Activated CD4-positive, alpha-beta memory T cell treated with anti-CD3 and anti-CD28 coated beads for 36 hours (primary cell): Measurements from ENCODE around the gene SPATC1L. TPM values are rescaled to one million over a fixed set of nuclear protein-coding genes. Genes with fewer than 3 reads are reported as not detected.
"Not testable (repeated sequence)": the region's sequence is repeated elsewhere in the genome, so short reads cannot be mapped to it uniquely, and the experiment has no call there.

ENCODE experiments used
- CTCF ChIA-PET: fragments of 350-600 bp; sonication (Branson Sonifier 250); formaldehyde crosslinking; loops from one replicate; lab custom pipeline; 2021; ENCODE audit warnings: antibody characterized with exemption, inconsistent platforms; lab: Charles Lee
- POLR2A ChIA-PET: fragments of 350-600 bp; sonication (Branson Sonifier 250); formaldehyde crosslinking; loops from one replicate; lab custom pipeline; 2021; ENCODE audit warnings: antibody characterized with exemption; lab: Charles Lee
- DNase-seq: peaks from one replicate; pipeline ENCODE4 v3.0.0-alpha.2; 2020
- H3K27ac Mint-ChIP-seq: one replicate; pipeline ENCODE4 v1.8.0; 2021; ENCODE audit warnings: mixed read lengths
- H3K27me3 Mint-ChIP-seq: one replicate; pipeline ENCODE4 v1.8.0; 2021; ENCODE audit warnings: mixed read lengths
- H3K36me3 Mint-ChIP-seq: one replicate; pipeline ENCODE4 v1.8.0; 2021; ENCODE audit warnings: mixed read lengths
- H3K4me1 Mint-ChIP-seq: one replicate; pipeline ENCODE4 v1.8.0; 2021; ENCODE audit warnings: low read depth, mixed read lengths
- H3K4me3 Mint-ChIP-seq: one replicate; pipeline ENCODE4 v1.8.0; 2021; ENCODE audit warnings: mild to moderate bottlenecking, mixed read lengths
- H3K9me3 Mint-ChIP-seq: one replicate; pipeline ENCODE4 v1.8.0; 2021; ENCODE audit warnings: mixed read lengths
- intact Hi-C: fragments of 100-400 bp; cut with micrococcal nuclease; formaldehyde crosslinking; loops from one replicate; pipeline ENCODE4 v1.15.1; 2023
- total RNA-seq, 2 experiments: library from RNA; stranded (reverse); gene quantifications; one replicate each; pipeline ENCODE4 v1.2.3, GENCODE V29; 2021

The SPATC1L gene
- total RNA-seq, 2 experiments from 2014 or later, result 5.7 to 6.7 TPM

GRCh38 chr21:46142582-46143473, 41.4 kb downstream of the SPATC1L start:
- H3K27ac Mint-ChIP-seq, result peak overlapping the region; percentile 45
- ChIA-PET CTCF (interaction anchor here (0.6 to 2.9 kb wide), 24 partner anchors 11 to 920 kb away, joined by 3 to 30 read pairs (median 4); partner anchors contain the start of genes COL6A1, DIP2A, LSS and MCM3AP), POLR2A (interaction anchor here (0.6 to 1.5 kb wide), 5 partner anchors 84 to 384 kb away, joined by 3 to 6 read pairs (median 4); no protein-coding TSS in a partner anchor)
- H3K9me3 Mint-ChIP-seq, result peaks cover 5% of the 10 kb centered on the region
- intact Hi-C loops, result loop anchor here (2.0 to 5.0 kb wide), 2 partner anchors 182 to 314 kb away; partner anchors contain the start of genes DIP2A and PCNT
- H3K4me3 Mint-ChIP-seq, result no peak overlapping the region
- H3K27me3 Mint-ChIP-seq, result peaks cover 2% of the 10 kb centered on the region
- DNase-seq, result peak; percentile 48
- peaks cover 11% of the 10 kb centered on the region for H3K4me1 Mint-ChIP-seq
- no peaks in the 10 kb centered on the region for H3K36me3 Mint-ChIP-seq

- DNase-seq, result no peak
- intact Hi-C loops, result loop anchor here (2.0 to 5.0 kb wide), 2 partner anchors 183 to 315 kb away; partner anchors contain the start of genes DIP2A and PCNT
- CTCF ChIA-PET, result interaction anchor here (0.9 to 2.9 kb wide), 3 partner anchors 89 to 170 kb away, joined by 3 to 30 read pairs (median 16); no protein-coding TSS in a partner anchor
- H3K36me3 Mint-ChIP-seq, result no peaks in the 10 kb centered on the region
- peaks cover 2% of the 10 kb centered on the region for H3K27me3 Mint-ChIP-seq
- no peak overlapping the region for H3K27ac Mint-ChIP-seq
- peaks cover 11% of the 10 kb centered on the region for H3K4me1 Mint-ChIP-seq
- POLR2A ChIA-PET, result no interaction called here
- H3K9me3 Mint-ChIP-seq, result peaks cover 5% of the 10 kb centered on the region
- H3K4me3 Mint-ChIP-seq, result no peak overlapping the region
Measured at GRCh38 chr21:46141767-46142581, 42.3 kb downstream of the SPATC1L start.

GRCh38 chr21:46140352-46141003, 43.8 kb downstream of the SPATC1L start:
- H3K27ac Mint-ChIP-seq, H3K36me3 Mint-ChIP-seq, POLR2A ChIA-PET, H3K4me3 Mint-ChIP-seq, CTCF ChIA-PET, H3K27me3 Mint-ChIP-seq, DNase-seq, H3K9me3 Mint-ChIP-seq: not testable (repeated sequence)
- peaks cover 11% of the 10 kb centered on the region for H3K4me1 Mint-ChIP-seq
- intact Hi-C loops, result loop anchor here (5.0 kb wide), 1 partner anchor 317 kb away; the partner anchor contains the start of gene DIP2A

GRCh38 chr21:46139686-46140085, 44.6 kb downstream of the SPATC1L start:
- Mint-ChIP-seq H3K9me3 (peaks cover 5% of the 10 kb centered on the region), H3K36me3 (no peaks in the 10 kb centered on the region), H3K4me3 (no peak overlapping the region), H3K27me3 (peaks cover 2% of the 10 kb centered on the region), H3K4me1 (peaks cover 9% of the 10 kb centered on the region), H3K27ac (no peak overlapping the region)
- intact Hi-C loops, result loop anchor here (5.0 kb wide), 1 partner anchor 318 kb away; the partner anchor contains the start of gene DIP2A
- no peak for DNase-seq
- ChIA-PET CTCF (no interaction called here), POLR2A (no interaction called here)

- Mint-ChIP-seq H3K27ac (no peak overlapping the region), H3K9me3 (peaks cover 5% of the 10 kb centered on the region), H3K4me3 (no peak overlapping the region), H3K27me3 (peaks cover 2% of the 10 kb centered on the region), H3K4me1 (peaks cover 1% of the 10 kb centered on the region), H3K36me3 (no peaks in the 10 kb centered on the region)
- no peak for DNase-seq
- intact Hi-C loops, result no loop called here
- CTCF ChIA-PET, result no interaction called here
- POLR2A ChIA-PET, result no interaction called here
Measured at GRCh38 chr21:46138383-46138970, 45.8 kb downstream of the SPATC1L start.

GRCh38 chr21:46137908-46138307, 46.4 kb downstream of the SPATC1L start:
- intact Hi-C loops, result no loop called here
- ChIA-PET POLR2A (no interaction called here), CTCF (no interaction called here)
- Mint-ChIP-seq H3K4me3 (no peak overlapping the region), H3K36me3 (no peaks in the 10 kb centered on the region), H3K27me3 (peaks cover 2% of the 10 kb centered on the region), H3K27ac (no peak overlapping the region), H3K9me3 (peaks cover 5% of the 10 kb centered on the region), H3K4me1 (no peaks in the 10 kb centered on the region)
- no peak for DNase-seq

- no peaks in the 10 kb centered on the region for H3K36me3 Mint-ChIP-seq
- H3K27ac Mint-ChIP-seq, result no peak overlapping the region
- ChIA-PET POLR2A (no interaction called here), CTCF (no interaction called here)
- intact Hi-C loops, result no loop called here
- H3K27me3 Mint-ChIP-seq, result peaks cover 2% of the 10 kb centered on the region
- no peaks in the 10 kb centered on the region for H3K9me3 Mint-ChIP-seq
- DNase-seq, result no peak
- no peak overlapping the region for H3K4me3 Mint-ChIP-seq
- no peaks in the 10 kb centered on the region for H3K4me1 Mint-ChIP-seq
Measured at GRCh38 chr21:46136739-46137349, 47.4 kb downstream of the SPATC1L start.

GRCh38 chr21:46135782-46136395, 48.4 kb downstream of the SPATC1L start:
- POLR2A ChIA-PET, result no interaction called here
- H3K4me3 Mint-ChIP-seq, result no peak overlapping the region
- intact Hi-C loops, result no loop called here
- no peaks in the 10 kb centered on the region for H3K36me3 Mint-ChIP-seq
- H3K4me1 Mint-ChIP-seq, result no peaks in the 10 kb centered on the region
- peaks cover 2% of the 10 kb centered on the region for H3K27me3 Mint-ChIP-seq
- CTCF ChIA-PET, result no interaction called here
- no peaks in the 10 kb centered on the region for H3K9me3 Mint-ChIP-seq
- no peak for DNase-seq
- no peak overlapping the region for H3K27ac Mint-ChIP-seq

- DNase-seq, result no peak
- Mint-ChIP-seq H3K36me3 (no peaks in the 10 kb centered on the region), H3K9me3 (no peaks in the 10 kb centered on the region), H3K27ac (no peak overlapping the region), H3K4me1 (no peaks in the 10 kb centered on the region), H3K4me3 (no peak overlapping the region), H3K27me3 (no peaks in the 10 kb centered on the region)
- POLR2A ChIA-PET, result no interaction called here
- intact Hi-C loops, result no loop called here
- CTCF ChIA-PET, result no interaction called here
Measured at GRCh38 chr21:46131838-46132651, 52.2 kb downstream of the SPATC1L start.

- CTCF ChIA-PET, result no interaction called here
- Mint-ChIP-seq H3K27ac (no peak overlapping the region), H3K4me1 (no peaks in the 10 kb centered on the region), H3K27me3 (no peaks in the 10 kb centered on the region), H3K36me3 (no peaks in the 10 kb centered on the region), H3K4me3 (no peak overlapping the region), H3K9me3 (no peaks in the 10 kb centered on the region)
- no peak for DNase-seq
- intact Hi-C loops, result no loop called here
- POLR2A ChIA-PET, result no interaction called here
Measured at GRCh38 chr21:46131588-46131837, 52.7 kb downstream of the SPATC1L start.
